Measurements from ENCODE around the gene CACNA1C.

CACNA1C gene

GRCh38 chr12:2051700-2052621 lies 826 bp upstream of the CACNA1C start:
- TF ChIP-seq, protein P1, sequence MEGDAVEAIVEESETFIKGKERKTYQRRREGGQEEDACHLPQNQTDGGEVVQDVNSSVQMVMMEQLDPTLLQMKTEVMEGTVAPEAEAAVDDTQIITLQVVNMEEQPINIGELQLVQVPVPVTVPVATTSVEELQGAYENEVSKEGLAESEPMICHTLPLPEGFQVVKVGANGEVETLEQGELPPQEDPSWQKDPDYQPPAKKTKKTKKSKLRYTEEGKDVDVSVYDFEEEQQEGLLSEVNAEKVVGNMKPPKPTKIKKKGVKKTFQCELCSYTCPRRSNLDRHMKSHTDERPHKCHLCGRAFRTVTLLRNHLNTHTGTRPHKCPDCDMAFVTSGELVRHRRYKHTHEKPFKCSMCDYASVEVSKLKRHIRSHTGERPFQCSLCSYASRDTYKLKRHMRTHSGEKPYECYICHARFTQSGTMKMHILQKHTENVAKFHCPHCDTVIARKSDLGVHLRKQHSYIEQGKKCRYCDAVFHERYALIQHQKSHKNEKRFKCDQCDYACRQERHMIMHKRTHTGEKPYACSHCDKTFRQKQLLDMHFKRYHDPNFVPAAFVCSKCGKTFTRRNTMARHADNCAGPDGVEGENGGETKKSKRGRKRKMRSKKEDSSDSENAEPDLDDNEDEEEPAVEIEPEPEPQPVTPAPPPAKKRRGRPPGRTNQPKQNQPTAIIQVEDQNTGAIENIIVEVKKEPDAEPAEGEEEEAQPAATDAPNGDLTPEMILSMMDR (IDR thresholded peaks at IDR 0.05; ENCODE audit: low read depth, low read length): no peak
- peak overlapping the region; percentile 62 for H3K4me3 ChIP-seq (ENCODE audit: low read depth, low read length)

DNA sequence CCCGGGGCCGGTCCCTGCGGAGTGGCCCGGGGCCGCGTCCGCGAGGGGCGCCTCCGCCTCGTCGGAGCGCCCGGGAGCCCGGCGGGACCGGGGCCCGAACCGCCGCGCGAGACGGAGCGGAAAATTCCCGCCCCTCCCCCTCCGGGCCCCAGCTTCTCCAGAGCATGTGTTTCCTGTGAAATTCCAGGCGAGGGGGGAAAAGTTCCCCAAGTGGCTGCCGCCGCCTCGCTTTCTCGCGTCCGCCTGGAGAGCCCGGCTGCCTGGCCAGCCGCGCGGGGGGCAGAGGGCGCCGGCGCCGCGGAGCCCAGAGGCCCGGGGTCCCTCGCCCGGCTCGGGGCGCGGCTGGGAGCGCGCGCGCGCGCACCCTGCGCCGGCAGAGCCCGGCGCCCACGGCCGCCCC lies 904 bp downstream of the CACNA1C start:
- TF ChIP-seq, protein P1 (IDR thresholded peaks at IDR 0.05; ENCODE audit: low read depth, low read length): no peak
- H3K4me3 ChIP-seq (ENCODE audit: low read depth, low read length): peak overlapping the region; percentile 82

GRCh38 chr12:2054091-2055018 lies 1.6 kb downstream of the CACNA1C start:
- TF ChIP-seq, protein P1 (IDR thresholded peaks at IDR 0.05; ENCODE audit: low read depth, low read length): no peak
- peak overlapping the region; percentile 82 for H3K4me3 ChIP-seq (ENCODE audit: low read depth, low read length)

DNA sequence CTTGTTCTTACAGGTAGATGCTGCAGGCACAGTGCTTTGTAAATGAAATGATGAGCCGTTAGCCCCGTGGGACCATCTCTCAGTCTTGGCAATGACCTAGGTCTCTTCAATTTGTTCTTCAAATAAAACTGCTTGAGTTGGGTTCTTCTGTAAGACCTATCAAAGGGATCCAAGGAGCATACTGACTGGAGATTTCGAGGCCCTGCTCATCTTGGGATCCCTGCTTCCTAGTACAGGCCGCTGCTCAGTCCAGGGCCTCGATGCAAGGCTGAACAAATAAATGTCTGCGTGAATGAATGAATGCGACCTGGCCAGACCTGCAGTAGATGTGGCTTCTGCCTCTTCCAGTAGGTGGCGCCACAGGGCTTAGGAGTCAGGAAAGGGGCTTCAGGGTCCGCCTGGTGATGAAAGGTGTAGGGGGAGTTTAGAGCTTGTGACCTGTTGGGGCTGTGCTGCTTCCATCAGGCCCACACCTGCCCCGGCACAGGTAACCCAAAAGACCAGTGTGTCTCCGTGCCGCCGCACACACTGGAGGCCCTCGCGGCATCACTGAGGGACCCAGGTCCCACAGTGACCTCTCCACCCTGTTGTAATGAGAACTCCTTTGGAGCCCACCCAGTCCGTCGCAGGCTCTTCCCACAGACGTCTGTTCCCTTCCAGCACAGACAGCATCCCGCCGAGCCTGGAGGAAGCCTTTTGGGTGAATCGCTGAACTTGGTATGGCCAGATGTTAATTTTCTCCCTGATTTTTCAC lies 4.4 kb downstream of the CACNA1C start:
- H3K4me3 ChIP-seq (ENCODE audit: low read depth, low read length): no peak overlapping the region
- TF ChIP-seq, protein P1 (IDR thresholded peaks at IDR 0.05; ENCODE audit: low read depth, low read length): peak; percentile 78

DNA sequence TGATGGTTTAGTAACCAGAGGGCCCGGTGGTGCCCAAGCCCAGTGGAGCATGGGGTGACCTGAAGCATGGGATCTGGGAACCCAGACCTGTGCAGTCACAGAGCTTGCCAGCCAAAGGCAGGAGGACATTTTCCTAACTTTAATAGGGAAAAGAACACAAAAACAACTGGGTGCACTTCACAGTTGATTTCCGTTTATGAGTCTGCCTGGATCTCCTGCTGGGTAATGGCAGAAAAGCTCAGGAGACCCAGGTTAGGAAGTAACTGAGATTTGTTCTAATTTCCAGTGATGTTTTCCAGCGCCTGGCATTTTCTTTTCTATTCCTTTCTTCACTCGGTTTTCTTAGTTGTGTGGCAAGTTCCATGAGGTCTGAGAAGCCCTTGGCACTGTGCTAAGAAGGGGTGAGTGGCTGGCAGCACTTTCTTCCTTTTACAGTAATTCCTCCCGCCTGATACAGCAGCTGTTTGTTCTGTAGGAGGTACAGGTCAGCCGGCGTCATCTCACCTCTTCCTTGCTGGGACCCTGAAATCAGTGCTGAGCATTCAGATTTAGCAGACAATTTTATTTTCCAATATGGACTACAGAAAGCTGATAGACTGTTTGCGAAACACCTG lies 5.1 kb downstream of the CACNA1C start:
- TF ChIP-seq, protein P1 (IDR thresholded peaks at IDR 0.05; ENCODE audit: low read depth, low read length): no peak
- H3K4me3 ChIP-seq (ENCODE audit: low read depth, low read length): no peak overlapping the region

DNA sequence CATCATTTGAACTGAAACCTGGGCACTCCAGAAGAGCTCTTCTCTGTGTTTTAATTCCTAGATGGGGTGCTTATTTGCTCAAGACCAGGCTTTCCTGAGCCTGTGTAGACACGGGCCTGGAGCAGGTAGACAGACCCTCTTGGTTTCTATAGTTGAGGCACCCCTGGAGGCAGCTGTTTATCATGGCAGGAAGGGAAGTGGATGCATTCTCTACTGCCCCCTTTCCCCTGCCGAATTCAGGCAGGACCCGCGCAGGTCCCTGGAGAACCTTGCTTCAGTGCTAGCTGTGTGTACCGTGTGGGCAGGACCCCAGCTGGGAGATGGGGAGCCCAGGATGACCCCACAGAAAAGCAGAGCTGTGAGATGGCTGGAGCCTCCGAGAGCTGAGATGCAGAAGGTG lies 6.0 kb downstream of the CACNA1C start:
- TF ChIP-seq, protein P1 (IDR thresholded peaks at IDR 0.05; ENCODE audit: low read depth, low read length): no peak

More for the DNA sequence above, 6.0 kb downstream of the CACNA1C start:
- no peak overlapping the region for H3K4me3 ChIP-seq (ENCODE audit: low read depth, low read length)

All from WI38 (cell line).